HG03565 (cell line): ENCODE data around the gene CDC73.
"Not testable (repeated sequence)": the region's sequence is repeated elsewhere in the genome, so short reads cannot be mapped to it uniquely, and the experiment has no call there.

Source experiments
- ATAC-seq: cut with Tn5 transposase; IDR thresholded peaks from one replicate; pipeline ENCODE4 v1.9.1; 2021; ENCODE audit warnings: mild to moderate bottlenecking, moderate library complexity; ENCODE audit not compliant: unreplicated experiment

CDC73 gene

GRCh38 chr1:193176113-193176512 is 54.3 kb downstream of the CDC73 start:
- no peak for ATAC-seq

GRCh38 chr1:193176788-193177187 is 55.0 kb downstream of the CDC73 start:
- no peak for ATAC-seq

GRCh38 chr1:193179094-193179493 is 57.3 kb downstream of the CDC73 start:
- ATAC-seq: no peak

GRCh38 chr1:193181536-193181935 is 59.7 kb downstream of the CDC73 start:
- no peak for ATAC-seq

GRCh38 chr1:193181985-193182384 is 60.2 kb downstream of the CDC73 start:
- ATAC-seq: no peak

- ATAC-seq: peak; percentile 53
These were observed 61.3 kb downstream of the CDC73 start for GRCh38 chr1:193183019-193183627.

- no peak for ATAC-seq
These were observed 62.9 kb downstream of the CDC73 start for GRCh38 chr1:193184776-193185175.

- no peak for ATAC-seq
These were observed 63.4 kb downstream of the CDC73 start for GRCh38 chr1:193185211-193185610.

GRCh38 chr1:193185901-193186731 is 64.3 kb downstream of the CDC73 start, which contains the start of gene B3GALT2:
TSS of gene B3GALT2 (minus strand) at chr1:193186613. CDS start at chr1:193181562, 5,051 bp downstream.
- ATAC-seq: peak; percentile 32

- no peak for ATAC-seq
These were observed 65.3 kb downstream of the CDC73 start for GRCh38 chr1:193187114-193187513.

- ATAC-seq: not testable (repeated sequence)
These were observed 67.1 kb downstream of the CDC73 start for GRCh38 chr1:193188915-193189314.

GRCh38 chr1:193189442-193190095 is 67.7 kb downstream of the CDC73 start:
- ATAC-seq: no peak

GRCh38 chr1:193190096-193190744 is 68.4 kb downstream of the CDC73 start:
- ATAC-seq: no peak

GRCh38 chr1:193192586-193192985 is 70.8 kb downstream of the CDC73 start:
- no peak for ATAC-seq

- no peak for ATAC-seq
These were observed 78.1 kb downstream of the CDC73 start for GRCh38 chr1:193199940-193200339.

GRCh38 chr1:193201021-193201420 is 79.2 kb downstream of the CDC73 start:
- no peak for ATAC-seq

GRCh38 chr1:193210996-193211395 is 89.2 kb downstream of the CDC73 start:
- no peak for ATAC-seq

- peak; percentile 85 for ATAC-seq
These were observed 89.7 kb downstream of the CDC73 start for GRCh38 chr1:193211539-193211938.

GRCh38 chr1:193212637-193213036 is 90.8 kb downstream of the CDC73 start:
- ATAC-seq: no peak

- ATAC-seq: no peak
These were observed 92.2 kb downstream of the CDC73 start for GRCh38 chr1:193213998-193214397.

- ATAC-seq: peak; percentile 78
These were observed 95.1 kb downstream of the CDC73 start for GRCh38 chr1:193216920-193217319.
